ENCODE measurements around the gene CCSAP.
"Not testable (repeated sequence)": the region's sequence is repeated elsewhere in the genome, so short reads cannot be mapped to it uniquely, and the experiment has no call there.

CCSAP gene

GRCh38 chr1:229342656-229343569 is at the start of gene CCSAP:
Gene CCSAP (minus strand): TSS chr1:229343047. CDS start chr1:229342465, 582 bp downstream.
- no peak for DNase-seq (ENCODE audit: low read depth, low spot score)

- no peak for DNase-seq (ENCODE audit: low read depth, low spot score)
Observed at GRCh38 chr1:229390130-229390529, 47.3 kb upstream of the CCSAP start.

GRCh38 chr1:229388897-229389580 is 46.2 kb upstream of the CCSAP start:
- DNase-seq (ENCODE audit: low read depth, low spot score) = no peak

GRCh38 chr1:229385853-229386456 is 43.1 kb upstream of the CCSAP start:
- DNase-seq (ENCODE audit: low read depth, low spot score) = no peak

GRCh38 chr1:229384822-229385221 is 42.0 kb upstream of the CCSAP start:
- no peak for DNase-seq (ENCODE audit: low read depth, low spot score)

- DNase-seq (ENCODE audit: low read depth, low spot score) = no peak
Observed at GRCh38 chr1:229383961-229384360, 41.1 kb upstream of the CCSAP start.

GRCh38 chr1:229383188-229383587 is 40.3 kb upstream of the CCSAP start:
- DNase-seq (ENCODE audit: low read depth, low spot score) = no peak

- no peak for DNase-seq (ENCODE audit: low read depth, low spot score)
Observed at GRCh38 chr1:229381234-229381633, 38.4 kb upstream of the CCSAP start.

GRCh38 chr1:229380536-229381160 is 37.8 kb upstream of the CCSAP start:
- DNase-seq (ENCODE audit: low read depth, low spot score) = no peak

- DNase-seq (ENCODE audit: low read depth, low spot score) = no peak
Observed at GRCh38 chr1:229379846-229380245, 37.0 kb upstream of the CCSAP start.

- no peak for DNase-seq (ENCODE audit: low read depth, low spot score)
Observed at GRCh38 chr1:229378586-229379367, 35.9 kb upstream of the CCSAP start.

- not testable (repeated sequence) for DNase-seq (ENCODE audit: low read depth, low spot score)
Observed at GRCh38 chr1:229378035-229378434, 35.2 kb upstream of the CCSAP start.

- DNase-seq (ENCODE audit: low read depth, low spot score) = no peak
Observed at GRCh38 chr1:229377429-229377828, 34.6 kb upstream of the CCSAP start.

- no peak for DNase-seq (ENCODE audit: low read depth, low spot score)
Observed at GRCh38 chr1:229376521-229376920, 33.7 kb upstream of the CCSAP start.

- DNase-seq (ENCODE audit: low read depth, low spot score) = no peak
Observed at GRCh38 chr1:229374485-229374884, 31.6 kb upstream of the CCSAP start.

GRCh38 chr1:229373395-229373794 is 30.5 kb upstream of the CCSAP start:
- no peak for DNase-seq (ENCODE audit: low read depth, low spot score)

- no peak for DNase-seq (ENCODE audit: low read depth, low spot score)
Observed at GRCh38 chr1:229372251-229372650, 29.4 kb upstream of the CCSAP start.

GRCh38 chr1:229371624-229372023 is 28.8 kb upstream of the CCSAP start:
- no peak for DNase-seq (ENCODE audit: low read depth, low spot score)

GRCh38 chr1:229370601-229371021 is 27.8 kb upstream of the CCSAP start:
- no peak for DNase-seq (ENCODE audit: low read depth, low spot score)

- DNase-seq (ENCODE audit: low read depth, low spot score) = no peak
Observed at GRCh38 chr1:229368347-229368746, 25.5 kb upstream of the CCSAP start.

- no peak for DNase-seq (ENCODE audit: low read depth, low spot score)
Observed at GRCh38 chr1:229365569-229365968, 22.7 kb upstream of the CCSAP start.

Data from iPS DF 19.7 (cell line).